ENCODE results near the gene RGL1.

- TF ChIP-seq CTCF (conservative IDR thresholded peaks at IDR 0.05; ENCODE audit: low read depth, low read length) (no peak), EZH2 (IDR thresholded peaks at IDR 0.05; ENCODE audit: low read length, unreplicated experiment) (no peak)
These were observed 42.7 kb downstream of the RGL1 start for GRCh38 chr1:183847641-183848040.

Measured in PC-3 (cell line).